Left ventricle myocardium inferior (tissue), 1 donor: Measurements from ENCODE around the gene SERINC3. TPM values are rescaled to one million over a fixed set of nuclear protein-coding genes. Genes with fewer than 3 reads are reported as not detected.

Experiments
- DNase-seq: peaks from one replicate; pipeline ENCODE4 v3.0.0-alpha.2; 2020
- H3K27ac ChIP-seq: fragments of 200-600 bp; replicated peaks from 2 replicates; pipeline ENCODE4 v1.8.0; 2021
- H3K27me3 ChIP-seq: fragments of 200-600 bp; 2 replicates; pipeline ENCODE4 v1.8.0; 2021; ENCODE audit warnings: low read depth
- H3K36me3 ChIP-seq: fragments of 200-600 bp; 2 replicates; pipeline ENCODE4 v1.8.0; 2021
- H3K4me1 ChIP-seq: fragments of 200-600 bp; 2 replicates; pipeline ENCODE4 v1.8.0; 2021
- H3K4me3 ChIP-seq: fragments of 200-600 bp; 2 replicates; pipeline ENCODE4 v1.8.0; 2021; ENCODE audit warnings: mild to moderate bottlenecking, moderate library complexity
- H3K9me3 ChIP-seq: fragments of 200-600 bp; replicated peaks from 2 replicates; pipeline ENCODE4 v1.8.0; 2021
- intact Hi-C: fragments of 100-400 bp; cut with micrococcal nuclease; formaldehyde crosslinking; loops from one replicate; pipeline ENCODE4 v1.11.0; 2022
- total RNA-seq: library from RNA; stranded (reverse); fragmentation: NEBNext Ultra II Directional; extraction: Animal tissue kit (Norgen Biotek cat#: 25700); gene quantifications from one replicate; pipeline ENCODE4 v1.2.1, GENCODE V29; 2021
- TF ChIP-seq, protein P1 (sequence below): fragments of 200-600 bp; IDR thresholded peaks from 2 replicates; pipeline ENCODE4 v1.8.0; 2021; ENCODE audit warnings: antibody characterized with exemption, mild to moderate bottlenecking, borderline replicate concordance
- donor health status: DM: no; HTN: yes; CAD: no; lungs with severe emphysema.

The SERINC3 gene
- total RNA-seq, 1 donor from 2014 or later, result 88.4 TPM

- intact Hi-C loops, result no loop called here
- TF ChIP-seq, protein P1, sequence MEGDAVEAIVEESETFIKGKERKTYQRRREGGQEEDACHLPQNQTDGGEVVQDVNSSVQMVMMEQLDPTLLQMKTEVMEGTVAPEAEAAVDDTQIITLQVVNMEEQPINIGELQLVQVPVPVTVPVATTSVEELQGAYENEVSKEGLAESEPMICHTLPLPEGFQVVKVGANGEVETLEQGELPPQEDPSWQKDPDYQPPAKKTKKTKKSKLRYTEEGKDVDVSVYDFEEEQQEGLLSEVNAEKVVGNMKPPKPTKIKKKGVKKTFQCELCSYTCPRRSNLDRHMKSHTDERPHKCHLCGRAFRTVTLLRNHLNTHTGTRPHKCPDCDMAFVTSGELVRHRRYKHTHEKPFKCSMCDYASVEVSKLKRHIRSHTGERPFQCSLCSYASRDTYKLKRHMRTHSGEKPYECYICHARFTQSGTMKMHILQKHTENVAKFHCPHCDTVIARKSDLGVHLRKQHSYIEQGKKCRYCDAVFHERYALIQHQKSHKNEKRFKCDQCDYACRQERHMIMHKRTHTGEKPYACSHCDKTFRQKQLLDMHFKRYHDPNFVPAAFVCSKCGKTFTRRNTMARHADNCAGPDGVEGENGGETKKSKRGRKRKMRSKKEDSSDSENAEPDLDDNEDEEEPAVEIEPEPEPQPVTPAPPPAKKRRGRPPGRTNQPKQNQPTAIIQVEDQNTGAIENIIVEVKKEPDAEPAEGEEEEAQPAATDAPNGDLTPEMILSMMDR, result no peak
- Histone ChIP-seq H3K36me3 (peaks cover 91% of the 10 kb centered on the region), H3K27me3 (no peaks in the 10 kb centered on the region), H3K4me1 (peaks cover 15% of the 10 kb centered on the region), H3K4me3 (no peak overlapping the region), H3K27ac (no peak overlapping the region), H3K9me3 (no peaks in the 10 kb centered on the region)
- DNase-seq, result no peak
Observed at GRCh38 chr20:44509762-44510161, 12.1 kb downstream of the SERINC3 start.

DNA sequence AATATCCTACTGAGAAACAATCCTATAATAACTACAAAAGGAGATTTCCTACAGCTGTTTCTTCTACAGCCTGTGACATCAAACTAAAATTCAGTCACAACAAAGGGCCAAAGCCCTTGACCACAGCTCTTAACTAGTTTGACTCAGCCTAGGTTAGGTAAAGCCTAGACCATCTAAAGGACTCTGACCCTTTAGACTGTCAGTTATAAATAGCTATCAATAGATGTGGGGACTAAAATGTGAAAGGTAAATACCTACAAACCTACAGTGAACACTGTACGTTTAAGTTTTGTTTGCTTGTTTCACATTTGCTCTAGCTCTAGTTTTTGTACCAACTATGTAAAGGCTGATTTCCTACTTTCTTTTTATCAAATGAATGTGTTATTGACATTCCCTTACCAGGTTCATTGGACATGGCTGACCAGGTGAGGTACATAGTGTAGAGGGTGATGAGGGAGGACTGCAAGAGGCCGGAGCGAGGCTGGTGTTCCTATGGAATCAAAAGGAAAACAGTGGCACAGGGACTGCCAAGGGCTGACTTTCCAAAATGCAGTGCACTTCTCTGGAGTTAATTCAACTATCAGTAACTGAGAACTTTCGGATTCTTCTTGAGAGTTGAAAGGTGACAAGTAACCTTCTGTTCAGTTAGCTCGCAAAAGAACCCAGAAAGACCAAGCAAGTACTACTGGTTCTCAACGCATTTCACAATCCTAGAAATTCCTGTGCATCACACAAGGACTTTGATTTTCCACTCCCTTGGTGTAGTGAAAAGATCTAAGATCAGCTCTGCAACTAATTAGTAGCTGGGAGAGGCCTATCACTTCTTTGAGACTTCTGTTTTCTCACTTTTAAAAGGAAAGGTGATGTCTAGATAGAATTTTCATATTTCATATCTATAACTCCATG is 17.2 kb downstream of the SERINC3 start:
- H3K27ac ChIP-seq, result no peak overlapping the region
- H3K4me3 ChIP-seq, result no peak overlapping the region
- no peaks in the 10 kb centered on the region for H3K9me3 ChIP-seq
- intact Hi-C loops, result no loop called here
- H3K36me3 ChIP-seq, result peaks cover 100% of the 10 kb centered on the region
- TF ChIP-seq, protein P1, result no peak
- no peak for DNase-seq
- peaks cover 22% of the 10 kb centered on the region for H3K4me1 ChIP-seq
- no peaks in the 10 kb centered on the region for H3K27me3 ChIP-seq

GRCh38 chr20:44502968-44503367 is 18.9 kb downstream of the SERINC3 start:
- TF ChIP-seq, protein P1, result no peak
- Histone ChIP-seq H3K9me3 (no peaks in the 10 kb centered on the region), H3K4me1 (peaks cover 22% of the 10 kb centered on the region), H3K36me3 (peaks cover 100% of the 10 kb centered on the region), H3K27me3 (no peaks in the 10 kb centered on the region), H3K27ac (no peak overlapping the region), H3K4me3 (no peak overlapping the region)
- no peak for DNase-seq
- intact Hi-C loops, result no loop called here

DNA sequence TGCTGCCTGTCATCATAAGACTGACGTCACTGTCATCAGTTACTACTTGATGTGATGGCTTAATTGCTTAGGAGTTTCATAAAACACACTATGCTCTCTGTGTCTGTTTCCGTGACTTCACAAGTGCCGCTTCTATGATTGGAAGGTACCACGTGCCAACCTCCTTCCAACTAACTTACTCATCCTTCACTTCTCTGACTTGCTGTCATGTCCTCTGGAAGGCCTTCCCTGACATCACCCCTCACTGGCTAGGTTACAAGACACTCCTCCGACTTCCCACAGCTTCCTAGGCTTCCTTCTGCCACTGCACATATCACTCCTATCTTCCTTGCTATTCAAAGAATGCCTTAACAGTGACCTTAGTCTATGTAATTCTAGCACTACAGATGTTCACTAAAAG is 20.4 kb downstream of the SERINC3 start:
- intact Hi-C loops, result no loop called here
- no peaks in the 10 kb centered on the region for H3K9me3 ChIP-seq
- no peak for DNase-seq
- no peak overlapping the region for H3K4me3 ChIP-seq
- H3K27me3 ChIP-seq, result no peaks in the 10 kb centered on the region
- H3K27ac ChIP-seq, result peak overlapping the region; percentile 28
- H3K36me3 ChIP-seq, result peaks cover 100% of the 10 kb centered on the region
- TF ChIP-seq, protein P1, result no peak
- H3K4me1 ChIP-seq, result peaks cover 22% of the 10 kb centered on the region

GRCh38 chr20:44500221-44500620 is 21.6 kb downstream of the SERINC3 start:
- no peak overlapping the region for H3K4me3 ChIP-seq
- H3K36me3 ChIP-seq, result peaks cover 100% of the 10 kb centered on the region
- peaks cover 22% of the 10 kb centered on the region for H3K4me1 ChIP-seq
- intact Hi-C loops, result no loop called here
- TF ChIP-seq, protein P1, result no peak
- peak overlapping the region; percentile 28 for H3K27ac ChIP-seq
- DNase-seq, result no peak
- H3K27me3 ChIP-seq, result no peaks in the 10 kb centered on the region
- no peaks in the 10 kb centered on the region for H3K9me3 ChIP-seq
